GM18951 (cell line): Measurements from ENCODE around the gene POLR3H.

Source experiments
- POLR2A ChIP-seq: IDR thresholded peaks from 4 replicates; pipeline ENCODE4 v1.6.1; 2011; ENCODE audit warnings: mild to moderate bottlenecking; ENCODE audit not compliant: insufficient read length, insufficient read depth; ENCODE audit errors: extremely low read depth
- in situ Hi-C: fragments of 300-500 bp; cut with MboI; formaldehyde crosslinking; loops from one replicate; pipeline ENCODE4 v1.12.0; 2022; ENCODE audit warnings: low sequenced_read_pairs, mixed read lengths, inconsistent platforms; ENCODE audit not compliant: unreplicated experiment

POLR3H gene

GRCh38 chr22:41557401-41558240 lies 13.4 kb upstream of the POLR3H start:
- in situ Hi-C loops, result no loop called here
- TF ChIP-seq POLR2A, result no peak

GRCh38 chr22:41556561-41556960 lies 12.3 kb upstream of the POLR3H start:
- in situ Hi-C loops, result no loop called here
- TF ChIP-seq POLR2A, result no peak

GRCh38 chr22:41555325-41555982 lies 11.2 kb upstream of the POLR3H start:
- TF ChIP-seq POLR2A, result no peak
- in situ Hi-C loops, result no loop called here

- TF ChIP-seq POLR2A, result no peak
- in situ Hi-C loops, result no loop called here
These were observed 7.8 kb upstream of the POLR3H start for GRCh38 chr22:41551877-41552582.

- in situ Hi-C loops, result no loop called here
- TF ChIP-seq POLR2A, result no peak
These were observed 6.8 kb upstream of the POLR3H start for GRCh38 chr22:41550952-41551491.

- in situ Hi-C loops, result no loop called here
- TF ChIP-seq POLR2A, result no peak
These were observed 4.6 kb upstream of the POLR3H start for GRCh38 chr22:41548830-41549211.

- no peak for TF ChIP-seq POLR2A
- in situ Hi-C loops, result no loop called here
These were observed 604 bp upstream of the POLR3H start for GRCh38 chr22:41544671-41545476.

- in situ Hi-C loops, result no loop called here
These were observed 2.0 kb downstream of the POLR3H start for GRCh38 chr22:41542224-41542623.

GRCh38 chr22:41541484-41541883 lies 2.8 kb downstream of the POLR3H start:
- no peak for TF ChIP-seq POLR2A

More at GRCh38 chr22:41542224-41542623, 2.0 kb downstream of the POLR3H start:
- TF ChIP-seq POLR2A, result no peak

GRCh38 chr22:41540365-41540764 lies 3.9 kb downstream of the POLR3H start:
- TF ChIP-seq POLR2A, result no peak
- in situ Hi-C loops, result no loop called here

More at GRCh38 chr22:41541484-41541883, 2.8 kb downstream of the POLR3H start:
- in situ Hi-C loops, result no loop called here

- in situ Hi-C loops, result no loop called here
These were observed 4.3 kb downstream of the POLR3H start for GRCh38 chr22:41540006-41540315.

GRCh38 chr22:41539146-41540005 lies 4.9 kb downstream of the POLR3H start:
- in situ Hi-C loops, result no loop called here

More at GRCh38 chr22:41540006-41540315, 4.3 kb downstream of the POLR3H start:
- TF ChIP-seq POLR2A, result no peak

More at GRCh38 chr22:41539146-41540005, 4.9 kb downstream of the POLR3H start:
- no peak for TF ChIP-seq POLR2A
